H1 (cell line): ENCODE measurements around the gene FMNL2. TPM values are rescaled to one million over a fixed set of nuclear protein-coding genes. Genes with fewer than 3 reads are reported as not detected.

Experiments
- CTCF ChIA-PET: fragments of 300-600 bp; sonication (Branson Sonifier 250); formaldehyde crosslinking; loops from one replicate; lab custom pipeline; 2021; ENCODE audit not compliant: partially characterized antibody; lab: Charles Lee
- POLR2A ChIA-PET: fragments of 300-600 bp; sonication (Branson Sonifier 250); formaldehyde crosslinking; loops from one replicate; lab custom pipeline; 2021; ENCODE audit warnings: inconsistent platforms; ENCODE audit not compliant: partially characterized antibody; lab: Charles Lee
- DNase-seq, 2 experiments: peaks; one replicate each; pipeline versions ENCODE4 v3.0.0 to v3.0.0-alpha.2; 2010 to 2022; ENCODE audit warnings: low spot score in 2 of 2, low read depth in 1 of 2, mixed read lengths in 1 of 2
- FAIRE-seq: peaks from 2 replicates; lab custom pipeline; 2011; peaks lifted over from hg19 to GRCh38; lab: Jason Lieb, UNC
- H2AFZ ChIP-seq: 2 replicates; pipeline ENCODE4 v1.8.1; 2012; ENCODE audit warnings: low read length, inconsistent platforms
- H2AK5ac ChIP-seq: 2 replicates; pipeline ENCODE4 v1.6.1; 2013; ENCODE audit warnings: low read depth, low read length
- H2BK120ac ChIP-seq: replicated peaks from 2 replicates; pipeline ENCODE3; 2013; ENCODE audit warnings: low read depth, low read length, inconsistent platforms
- H2BK12ac ChIP-seq: 2 replicates; pipeline ENCODE4 v1.6.1; 2013; ENCODE audit warnings: low read depth, low read length
- H2BK15ac ChIP-seq: 2 replicates; pipeline ENCODE4 v1.6.1; 2013; ENCODE audit warnings: low read length
- H2BK20ac ChIP-seq: 2 replicates; pipeline ENCODE4 v1.6.1; 2013; ENCODE audit warnings: low read length
- H2BK5ac ChIP-seq: 2 replicates; pipeline ENCODE4 v1.6.1; 2013; ENCODE audit warnings: low read depth, low read length
- H3K14ac ChIP-seq: 2 replicates; pipeline ENCODE4 v1.6.1; 2013; ENCODE audit warnings: inconsistent platforms; ENCODE audit not compliant: insufficient read length
- H3K18ac ChIP-seq: 2 replicates; pipeline ENCODE4 v1.6.1; 2013; ENCODE audit warnings: low read length; ENCODE audit errors: extremely low read depth
- H3K23ac ChIP-seq: 2 replicates; pipeline ENCODE4 v1.6.1; 2013; ENCODE audit warnings: inconsistent platforms; ENCODE audit not compliant: insufficient read length
- H3K23me2 ChIP-seq: 2 replicates; pipeline ENCODE4 v1.6.1; 2013; ENCODE audit warnings: low read depth, low read length
- H3K27ac ChIP-seq: 2 replicates; pipeline ENCODE4 v1.6.1; 2011; ENCODE audit warnings: low read depth, low read length, inconsistent platforms
- H3K27me3 ChIP-seq, 4 experiments: replicated peaks in 1 of 4; 1 replicate in 1 of 4; 2 replicates in 3 of 4; pipeline versions ENCODE4 v1.6.1 to v1.8.1; 2011 to 2013; ENCODE audit warnings: low read length in 3 of 4, mild to moderate bottlenecking in 3 of 4, inconsistent platforms in 2 of 4, mixed read lengths in 2 of 4, moderate library complexity in 1 of 4; ENCODE audit not compliant: control insufficient read depth in 3 of 4, insufficient read depth in 3 of 4; ENCODE audit errors: extremely low read depth in 1 of 4
- H3K36me3 ChIP-seq, 4 experiments: 2 replicates each; pipeline versions ENCODE4 v1.6.1 to v1.8.1; 2011 to 2013; ENCODE audit warnings: mild to moderate bottlenecking in 4 of 4, low read length in 3 of 4, moderate library complexity in 2 of 4, control low read depth in 1 of 4, inconsistent platforms in 1 of 4; ENCODE audit not compliant: insufficient read depth in 4 of 4, control insufficient read depth in 2 of 4
- H3K4ac ChIP-seq: replicated peaks from 2 replicates; pipeline ENCODE3; 2013; ENCODE audit warnings: low read length, low read depth, mixed read lengths, inconsistent platforms; ENCODE audit not compliant: insufficient read length
- H3K4me1 ChIP-seq, 4 experiments: replicated peaks in 1 of 4; 1 replicate in 1 of 4; 2 replicates in 3 of 4; pipeline versions ENCODE4 v1.6.1 to v1.8.1; 2011 to 2013; ENCODE audit warnings: low read length in 3 of 4, inconsistent platforms in 2 of 4, mixed read lengths in 1 of 4; ENCODE audit not compliant: insufficient read depth in 4 of 4, control insufficient read depth in 3 of 4
- H3K4me2 ChIP-seq, 2 experiments: 2 replicates each; pipeline versions ENCODE4 v1.6.1 to v1.8.1; 2011 to 2013; ENCODE audit warnings: low read depth in 2 of 2, low read length in 2 of 2, control low read depth in 1 of 2, inconsistent platforms in 1 of 2, mild to moderate bottlenecking in 1 of 2; ENCODE audit not compliant: insufficient read depth in 1 of 2
- H3K4me3 ChIP-seq, 4 experiments: fragments of 200-600, 300-600 bp in 1 of 4; sonication (generic), shearing (Covaris generic), sonication (Bioruptor Twin) in 1 of 4; 2 replicates each; pipeline versions ENCODE4 v1.5.1 to v1.8.1; 2011 to 2016; ENCODE audit warnings: low read length in 4 of 4, low read depth in 3 of 4, control low read depth in 2 of 4, inconsistent platforms in 2 of 4, mild to moderate bottlenecking in 2 of 4, mixed read lengths in 1 of 4, moderate library complexity in 1 of 4; ENCODE audit not compliant: insufficient read depth in 2 of 4; ENCODE audit errors: extremely low read depth in 1 of 4
- H3K56ac ChIP-seq: replicated peaks from 2 replicates; pipeline ENCODE3; 2013; ENCODE audit warnings: low read depth, mild to moderate bottlenecking, mixed read lengths, low read length, inconsistent platforms; ENCODE audit not compliant: insufficient read length
- H3K79me1 ChIP-seq: 2 replicates; pipeline ENCODE4 v1.6.1; 2013; ENCODE audit warnings: low read depth, low read length, control low read depth
- H3K79me2 ChIP-seq, 2 experiments: 2 replicates each; pipeline versions ENCODE4 v1.6.1 to v1.8.1; 2012 to 2013; ENCODE audit warnings: low read length in 2 of 2, mild to moderate bottlenecking in 2 of 2, inconsistent platforms in 1 of 2; ENCODE audit not compliant: insufficient read depth in 2 of 2, control insufficient read depth in 1 of 2
- H3K9ac ChIP-seq, 4 experiments: replicated peaks in 1 of 4; 1 replicate in 1 of 4; 2 replicates in 3 of 4; pipeline versions ENCODE4 v1.6.1 to v1.8.1; 2011 to 2013; ENCODE audit warnings: low read depth in 3 of 4, low read length in 3 of 4, control low read depth in 2 of 4, mild to moderate bottlenecking in 2 of 4, moderate library complexity in 2 of 4, inconsistent platforms in 1 of 4; ENCODE audit errors: extremely low read depth in 1 of 4
- H3K9me3 ChIP-seq, 2 experiments: 2 replicates each; pipeline versions ENCODE4 v1.6.1 to v1.8.1; 2012 to 2013; ENCODE audit warnings: mild to moderate bottlenecking in 2 of 2, moderate library complexity in 2 of 2, control low read depth in 1 of 2, inconsistent platforms in 1 of 2, low read depth in 1 of 2, low read length in 1 of 2, mixed read lengths in 1 of 2; ENCODE audit not compliant: insufficient read depth in 2 of 2
- H4K20me1 ChIP-seq, 2 experiments: replicated peaks in 1 of 2; 2 replicates each; pipeline versions ENCODE3 to v1.8.1; 2011 to 2013; ENCODE audit warnings: inconsistent platforms in 2 of 2, low read length in 2 of 2, mild to moderate bottlenecking in 1 of 2; ENCODE audit not compliant: insufficient read depth in 2 of 2, control insufficient read depth in 1 of 2
- H4K5ac ChIP-seq: 2 replicates; pipeline ENCODE4 v1.6.1; 2013; ENCODE audit warnings: low read length, low read depth, mixed read lengths, inconsistent platforms; ENCODE audit not compliant: insufficient read length
- H4K8ac ChIP-seq: 2 replicates; pipeline ENCODE4 v1.8.0; 2013; ENCODE audit warnings: mild to moderate bottlenecking, moderate library complexity, low read length, inconsistent platforms; ENCODE audit not compliant: insufficient read depth; ENCODE audit errors: extremely low read depth
- H4K91ac ChIP-seq: replicated peaks from 2 replicates; pipeline ENCODE3; 2013; ENCODE audit warnings: low read length, mixed read lengths, inconsistent platforms; ENCODE audit not compliant: insufficient read length
- BRCA1 ChIP-seq: IDR thresholded peaks from 2 replicates; pipeline ENCODE4 v1.6.1; 2012; ENCODE audit warnings: low read depth, low read length, improper control_type of control experiment
- CTCF ChIP-seq, 3 experiments: IDR thresholded peaks; 1 replicate in 2 of 3; 2 replicates in 1 of 3; pipeline versions ENCODE4 v1.5.1 to v1.6.1; 2011; ENCODE audit warnings: low read length in 3 of 3, mild to moderate bottlenecking in 3 of 3, inconsistent platforms in 2 of 3, low read depth in 1 of 3, moderate library complexity in 1 of 3; ENCODE audit not compliant: insufficient read depth in 1 of 3; ENCODE audit errors: control extremely low read depth in 1 of 3
- RAD21 ChIP-seq, 2 experiments: IDR thresholded peaks in 1 of 2; conservative IDR thresholded peaks in 1 of 2; 2 replicates each; pipeline ENCODE4 v1.6.1; 2011; ENCODE audit warnings: low read depth in 2 of 2, low read length in 2 of 2, improper control_type of control experiment in 1 of 2, inconsistent platforms in 1 of 2, mild to moderate bottlenecking in 1 of 2, moderate library complexity in 1 of 2
- TAF1 ChIP-seq: IDR thresholded peaks from 2 replicates; pipeline ENCODE4 v1.6.1; 2011; ENCODE audit warnings: mild to moderate bottlenecking, low read depth, low read length
- WGBS, 2 experiments: shearing (Covaris generic) in 1 of 2; methylation state at CpG; one replicate each; pipeline versions ENCODE4 v1.1.6 to v1.1.7; 2013 to 2015; ENCODE audit warnings: low lambda C conversion rate in 2 of 2, mixed read lengths in 2 of 2, inconsistent platforms in 1 of 2, low coverage in 1 of 2, missing lambda C conversion rate in 1 of 2; ENCODE audit not compliant: insufficient replicate concordance in 2 of 2, insufficient coverage in 1 of 2, insufficient read length in 1 of 2; ENCODE audit errors: extremely low coverage in 1 of 2, missing lambda C conversion rate in 1 of 2; 5-methylcytosine and 5-hydroxymethylcytosine counted together
- polyA plus RNA-seq, 7 experiments: library from polyadenylated mRNA; depleted of rRNA in 3 of 7; stranded (reverse) in 5 of 7; unstranded in 2 of 7; fragments of >200 nt in 5 of 7; fragments of 200-250 nt in 2 of 7; gene quantifications; 1 replicate in 5 of 7; 2 replicates in 1 of 7; 4 replicates in 1 of 7; pipeline versions ENCODE4 v1.2.1 to v1.2.3, GENCODE V29; 2011 to 2013; ENCODE audit warnings: missing spikeins in 2 of 7, mixed read lengths in 2 of 7
- total RNA-seq: library from RNA; stranded (reverse); fragmentation: NEBNext Ultra II Directional; extraction: Animal tissue kit (Norgen Biotek cat#: 25700); gene quantifications from 2 replicates; pipeline ENCODE4 v1.2.1, GENCODE V29; 2021

The FMNL2 gene
- total and polyA plus RNA-seq, 2 of the 8 experiments (the other 6 are each of a cell fraction or from before 2014, with no cell fraction given), result 15.5 to 45.1 TPM

GRCh38 chr2:152466041-152466440 lies 131.1 kb downstream of the FMNL2 start:
- Histone ChIP-seq H3K4me2 (no peak overlapping the region), H2BK5ac (no peak overlapping the region), H2AFZ (no peak overlapping the region), H3K27me3 (no peaks in the 10 kb centered on the region), H3K23ac (no peak overlapping the region), H4K5ac (no peak overlapping the region), H2BK20ac (no peak overlapping the region), H3K4me1 (peaks cover 0 to 32% (median 11%) of the 10 kb centered on the region in 4 experiments), H3K14ac (no peak overlapping the region), H3K4me3 (no peak overlapping the region), H4K8ac (no peak overlapping the region), H3K9me3 (no peaks in the 10 kb centered on the region), H4K91ac (no peak overlapping the region), H2BK15ac (no peak overlapping the region), H3K18ac (no peak overlapping the region), H3K79me1 (peaks cover 13% of the 10 kb centered on the region), H3K56ac (no peak overlapping the region), H3K9ac (no peak overlapping the region), H3K79me2 (peaks cover 4 to 94% of the 10 kb centered on the region in 2 experiments; a peak in 3 of 4 replicates), H3K27ac (no peak overlapping the region), H3K23me2 (no peaks in the 10 kb centered on the region), H2AK5ac (no peak overlapping the region), H2BK120ac (no peak overlapping the region), H3K4ac (no peak overlapping the region), H3K36me3 (no peaks in the 10 kb centered on the region), H4K20me1 (peaks cover 5 to 8% of the 10 kb centered on the region in 2 experiments), H2BK12ac (no peak overlapping the region)
- 77% methylated on average over 6 of the region's 6 CpGs; no CpG with 5 or more reads in 1 of the 2 experiments for WGBS, 2 experiments
- POLR2A ChIA-PET, result interaction anchor here (2.9 to 4.6 kb wide), 2 partner anchors 11 to 130 kb away, joined by 8 to 24 read pairs; no protein-coding TSS in a partner anchor
- DNase-seq, result no peak
- no peak for FAIRE-seq
- TF ChIP-seq RAD21 (IDR thresholded peaks at IDR 0.05 in 1 of 2, conservative IDR thresholded peaks at IDR 0.05 in 1 of 2; ENCODE audit: low read depth in 2 of 2, low read length in 2 of 2), result peak in 1 of 2 experiments; percentile 43; a peak in 3 of 4 replicates
- TF ChIP-seq BRCA1, result no peak
- no peak for TF ChIP-seq TAF1
- peak; percentile 1 to 15 (median 11); a peak in 2 of 4 replicates for TF ChIP-seq CTCF (IDR thresholded peaks at IDR 0.05; ENCODE audit: control extremely low read depth in 1 of 3, insufficient read depth in 1 of 3, low read depth in 1 of 3, low read length in 3 of 3)
- CTCF ChIA-PET, result interaction anchor here (0.7 to 2.0 kb wide), 5 partner anchors 24 to 170 kb away, joined by 3 to 7 read pairs (median 5); no protein-coding TSS in a partner anchor
